AG04449 (cell line): ENCODE data around the gene FBXL5.

Experiments
- CTCF ChIA-PET: fragments of 350-600 bp; formaldehyde crosslinking; extraction: SDS; loops from one replicate; lab custom pipeline; 2021; ENCODE audit warnings: antibody characterized with exemption; lab: Yijun Ruan, JAX
- POLR2A ChIA-PET: fragments of 400-600, 350-600 bp; formaldehyde crosslinking; extraction: SDS; loops from one replicate; lab custom pipeline; 2020; ENCODE audit warnings: antibody characterized with exemption, inconsistent platforms; lab: Yijun Ruan, JAX
- DNase-seq: peaks from one replicate; pipeline ENCODE4 v3.0.0-alpha.2; 2010; ENCODE audit warnings: low read depth, low spot score
- H3K4me3 ChIP-seq: 2 replicates; pipeline ENCODE4 v1.5.1; 2011; ENCODE audit warnings: low read depth, mild to moderate bottlenecking, control low read depth, low read length
- CTCF ChIP-seq: IDR thresholded peaks from one replicate; pipeline ENCODE4 v1.5.1; 2011; ENCODE audit warnings: mild to moderate bottlenecking, moderate library complexity, low read length, control low read depth, inconsistent platforms; ENCODE audit not compliant: insufficient read depth; ENCODE audit errors: missing control alignments

The FBXL5 gene

GRCh38 chr4:15652841-15653240 is 2.3 kb downstream of the FBXL5 start:
- ChIA-PET CTCF (interaction anchor here (1.2 to 1.8 kb wide), 4 partner anchors 40 to 303 kb away, joined by 3 to 9 read pairs (median 5); no protein-coding TSS in a partner anchor), POLR2A (no interaction called here)
- TF ChIP-seq CTCF, result no peak
- no peak for DNase-seq
- peak overlapping the region; percentile 82 for H3K4me3 ChIP-seq

- ChIA-PET POLR2A (no interaction called here), CTCF (interaction anchor here (1.2 to 1.9 kb wide), 7 partner anchors 10 to 304 kb away, joined by 3 to 13 read pairs (median 5); no protein-coding TSS in a partner anchor)
- TF ChIP-seq CTCF, result no peak
- H3K4me3 ChIP-seq, result no peak overlapping the region; the same call in 1 of the 2 replicates
- DNase-seq, result no peak
These were observed 3.0 kb downstream of the FBXL5 start for GRCh38 chr4:15652191-15652590.

GRCh38 chr4:15651676-15652075 is 3.5 kb downstream of the FBXL5 start:
- TF ChIP-seq CTCF, result no peak
- no peak for DNase-seq
- POLR2A ChIA-PET, result no interaction called here
- H3K4me3 ChIP-seq, result no peak overlapping the region
- CTCF ChIA-PET, result interaction anchor here (1.2 to 1.9 kb wide), 6 partner anchors 10 to 304 kb away, joined by 3 to 13 read pairs (median 6); no protein-coding TSS in a partner anchor

- ChIA-PET CTCF (interaction anchor here (0.6 to 2.2 kb wide), 11 partner anchors 10 to 419 kb away, joined by 3 to 13 read pairs (median 3); no protein-coding TSS in a partner anchor), POLR2A (no interaction called here)
- TF ChIP-seq CTCF, result peak; percentile 40
- H3K4me3 ChIP-seq, result no peak overlapping the region
- DNase-seq, result no peak
These were observed 5.1 kb downstream of the FBXL5 start for GRCh38 chr4:15649914-15650545.

GRCh38 chr4:15648600-15648999 is 6.6 kb downstream of the FBXL5 start:
- no peak overlapping the region for H3K4me3 ChIP-seq
- CTCF ChIA-PET, result interaction anchor here (1.5 to 2.2 kb wide), 2 partner anchors 169 to 417 kb away, joined by 3 to 13 read pairs; no protein-coding TSS in a partner anchor
- POLR2A ChIA-PET, result no interaction called here
- no peak for DNase-seq
- TF ChIP-seq CTCF, result no peak

- no peak overlapping the region for H3K4me3 ChIP-seq
- CTCF ChIA-PET, result interaction anchor here (0.7 to 1.0 kb wide), 3 partner anchors 9 to 217 kb away, joined by 3 read pairs; no protein-coding TSS in a partner anchor
- TF ChIP-seq CTCF, result no peak
- POLR2A ChIA-PET, result no interaction called here
- DNase-seq, result no peak
These were observed 16.7 kb downstream of the FBXL5 start for GRCh38 chr4:15638418-15638817.
